Loucy (cell line): ENCODE data around the gene PNMA1.

Source experiments
- EZH2phosphoT487 ChIP-seq: fragments of 200-600 bp; IDR thresholded peaks from 2 replicates; pipeline ENCODE4 v1.6.1; 2018; ENCODE audit warnings: antibody characterized with exemption, mild to moderate bottlenecking, moderate library complexity, borderline replicate concordance
- TF ChIP-seq, protein P1 (sequence below): fragments of 200-600 bp; sonication (generic); conservative IDR thresholded peaks from 2 replicates; pipeline ENCODE4 v1.5.1; 2014; ENCODE audit warnings: mild to moderate bottlenecking, antibody characterized with exemption, low read length

DNA sequence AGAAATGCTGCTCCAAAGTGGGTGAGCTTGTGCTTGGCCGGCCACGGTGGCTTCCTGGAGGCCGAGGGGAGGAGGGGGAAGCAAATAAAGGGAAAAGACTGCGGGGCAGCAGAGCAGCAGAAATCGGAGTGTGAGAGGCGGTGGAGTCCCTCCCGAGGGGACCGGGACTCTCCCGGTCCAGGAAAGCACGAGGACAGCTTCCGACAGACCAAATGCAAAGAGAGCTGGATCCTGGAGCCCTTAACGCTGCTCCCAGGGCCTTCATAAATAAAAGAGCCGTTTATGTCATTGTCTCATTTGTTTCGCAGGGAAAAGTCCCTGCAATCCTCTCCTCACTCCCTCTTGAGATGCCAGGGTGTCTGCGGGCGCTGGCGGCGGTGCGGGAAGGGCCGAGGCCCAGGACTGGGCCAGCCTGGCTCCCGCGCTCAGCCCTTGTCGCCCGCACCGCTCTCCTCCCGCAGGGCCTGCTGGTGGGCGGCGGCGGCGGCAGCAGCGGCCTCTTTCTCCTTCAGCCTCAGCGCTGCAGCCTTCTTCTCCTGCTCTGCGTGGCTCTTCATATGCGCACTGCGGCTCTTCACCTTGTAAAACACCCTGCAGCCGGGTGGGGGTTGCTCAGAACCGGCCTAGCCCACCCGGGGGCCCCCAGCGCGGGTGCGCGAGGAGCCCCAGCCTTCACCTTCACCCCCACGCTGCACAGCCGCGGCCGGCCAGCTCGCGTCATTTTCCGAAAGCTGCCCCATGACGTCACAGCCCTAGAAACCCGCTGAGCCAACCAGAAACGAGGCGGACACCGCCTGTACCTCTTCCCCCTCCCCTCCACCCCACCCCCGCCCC, 4.5 kb upstream of the PNMA1 start:
- TF ChIP-seq, protein P1, sequence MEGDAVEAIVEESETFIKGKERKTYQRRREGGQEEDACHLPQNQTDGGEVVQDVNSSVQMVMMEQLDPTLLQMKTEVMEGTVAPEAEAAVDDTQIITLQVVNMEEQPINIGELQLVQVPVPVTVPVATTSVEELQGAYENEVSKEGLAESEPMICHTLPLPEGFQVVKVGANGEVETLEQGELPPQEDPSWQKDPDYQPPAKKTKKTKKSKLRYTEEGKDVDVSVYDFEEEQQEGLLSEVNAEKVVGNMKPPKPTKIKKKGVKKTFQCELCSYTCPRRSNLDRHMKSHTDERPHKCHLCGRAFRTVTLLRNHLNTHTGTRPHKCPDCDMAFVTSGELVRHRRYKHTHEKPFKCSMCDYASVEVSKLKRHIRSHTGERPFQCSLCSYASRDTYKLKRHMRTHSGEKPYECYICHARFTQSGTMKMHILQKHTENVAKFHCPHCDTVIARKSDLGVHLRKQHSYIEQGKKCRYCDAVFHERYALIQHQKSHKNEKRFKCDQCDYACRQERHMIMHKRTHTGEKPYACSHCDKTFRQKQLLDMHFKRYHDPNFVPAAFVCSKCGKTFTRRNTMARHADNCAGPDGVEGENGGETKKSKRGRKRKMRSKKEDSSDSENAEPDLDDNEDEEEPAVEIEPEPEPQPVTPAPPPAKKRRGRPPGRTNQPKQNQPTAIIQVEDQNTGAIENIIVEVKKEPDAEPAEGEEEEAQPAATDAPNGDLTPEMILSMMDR = no peak
- no peak for TF ChIP-seq EZH2phosphoT487
